ENCODE data around the gene ZNF391.
"Not testable (repeated sequence)": the region's sequence is repeated elsewhere in the genome, so short reads cannot be mapped to it uniquely, and the experiment has no call there.

GRCh38 chr6:27424851-27425250, 36.3 kb downstream of the ZNF391 start:
- TF ChIP-seq CTCF (IDR thresholded peaks at IDR 0.05); POLR2A (IDR thresholded peaks at IDR 0.05); POLR2AphosphoS5 (IDR thresholded peaks at IDR 0.05; ENCODE audit: insufficient read depth in 1 of 2, low read depth in 1 of 2): not testable (repeated sequence)

All from vagina (tissue), 2 donors.